COLO829 (cell line): ENCODE results near the gene CST3.
"Not testable (repeated sequence)": the region's sequence is repeated elsewhere in the genome, so short reads cannot be mapped to it uniquely, and the experiment has no call there.

Experiments
- DNase-seq: peaks from one replicate; pipeline ENCODE4 v3.0.0; 2012; ENCODE audit warnings: low spot score

CST3 gene

DNA sequence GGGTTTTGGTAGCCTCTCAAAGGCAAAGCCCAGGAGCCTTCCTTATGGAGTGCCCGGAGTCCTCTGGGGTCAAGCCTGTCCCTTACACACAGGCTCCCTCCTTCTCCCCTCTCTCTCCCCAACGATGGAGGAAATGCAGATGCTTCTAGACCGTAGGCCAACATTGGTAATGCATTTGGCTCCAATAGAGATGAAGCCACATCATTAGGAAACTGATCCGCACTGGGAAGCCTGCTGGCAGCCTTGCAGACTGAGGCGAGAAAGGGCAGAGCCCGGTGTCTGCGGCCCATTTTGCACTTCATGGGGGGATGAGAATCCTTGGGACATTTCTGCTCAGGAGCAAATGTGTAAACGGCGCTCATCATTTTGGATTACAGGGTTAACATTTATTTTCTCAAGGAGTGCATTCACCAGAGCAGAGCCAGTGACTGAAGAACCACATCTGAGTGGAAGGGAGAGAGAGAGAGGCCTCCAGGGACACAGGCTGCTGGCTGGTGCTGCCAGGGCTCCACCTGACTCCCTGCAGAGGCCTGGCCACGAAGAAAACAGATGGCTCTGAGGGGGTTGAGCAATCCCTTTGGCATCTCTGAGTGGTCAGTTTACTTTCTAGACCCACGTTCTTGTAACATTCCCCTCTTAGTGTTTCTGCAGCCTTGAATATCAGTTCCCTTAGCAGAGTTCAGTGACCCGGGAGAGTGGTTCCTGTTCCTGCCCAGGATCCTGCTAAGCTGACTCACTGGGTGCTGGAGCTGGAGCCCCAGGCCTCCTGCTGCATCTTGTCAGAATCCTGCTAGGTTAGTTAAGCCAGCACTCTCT lies 4.4 kb upstream of the CST3 start:
- no peak for DNase-seq

- DNase-seq, result no peak
These were observed 3.2 kb upstream of the CST3 start for GRCh38 chr20:23640671-23641667.

DNA sequence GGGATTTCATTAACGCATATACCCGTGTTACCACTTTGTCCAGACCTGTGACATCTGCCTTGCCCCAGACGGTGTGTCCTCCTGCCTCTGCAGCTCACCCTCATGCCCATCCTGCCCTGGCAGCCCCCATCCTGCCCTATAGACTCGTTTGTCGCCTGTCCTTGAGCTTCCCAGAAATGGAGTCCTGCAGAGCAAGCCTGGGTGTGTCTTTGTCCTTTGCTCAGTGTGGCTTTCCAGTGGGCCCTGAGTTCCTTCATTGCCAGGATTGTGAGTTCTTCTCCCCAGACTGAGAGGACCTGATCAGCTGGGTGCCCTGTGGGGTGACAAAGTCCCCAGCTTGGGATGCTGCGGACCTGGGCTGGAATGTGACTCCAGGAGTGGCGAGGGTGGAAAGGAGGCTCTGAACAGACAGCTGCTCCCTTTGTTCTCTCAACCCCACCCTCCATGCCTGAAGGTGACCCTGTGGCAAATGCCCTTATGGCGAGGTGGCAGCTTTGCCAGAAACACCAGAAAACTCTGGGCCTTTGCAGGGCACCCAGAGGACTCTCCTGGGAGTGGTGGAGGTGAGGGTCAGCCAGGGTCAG lies 2.4 kb upstream of the CST3 start:
- no peak for DNase-seq

- DNase-seq, result no peak
These were observed 1.8 kb upstream of the CST3 start for GRCh38 chr20:23639490-23639958.

- DNase-seq, result no peak
These were observed 554 bp upstream of the CST3 start for GRCh38 chr20:23638309-23638708.

GRCh38 chr20:23636908-23637281 lies 860 bp downstream of the CST3 start:
- DNase-seq, result no peak

GRCh38 chr20:23636182-23636907 lies 1.4 kb downstream of the CST3 start:
- no peak for DNase-seq

DNA sequence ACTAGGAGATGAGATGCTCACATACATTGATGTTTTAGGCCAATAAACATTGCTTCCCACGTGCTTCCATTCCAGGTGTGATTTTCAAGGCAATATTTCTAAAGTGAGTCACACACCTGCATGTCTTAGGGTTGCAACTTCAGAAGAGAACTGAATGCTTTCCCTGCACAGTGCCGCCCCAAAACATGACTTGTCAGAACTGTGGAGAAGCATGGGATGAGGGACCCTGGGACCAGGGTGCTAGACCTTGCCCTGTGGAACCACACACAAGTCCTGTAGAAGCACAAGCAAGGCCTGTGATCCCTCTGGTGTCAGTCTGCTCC lies 2.0 kb downstream of the CST3 start:
- DNase-seq, result not testable (repeated sequence)

DNA sequence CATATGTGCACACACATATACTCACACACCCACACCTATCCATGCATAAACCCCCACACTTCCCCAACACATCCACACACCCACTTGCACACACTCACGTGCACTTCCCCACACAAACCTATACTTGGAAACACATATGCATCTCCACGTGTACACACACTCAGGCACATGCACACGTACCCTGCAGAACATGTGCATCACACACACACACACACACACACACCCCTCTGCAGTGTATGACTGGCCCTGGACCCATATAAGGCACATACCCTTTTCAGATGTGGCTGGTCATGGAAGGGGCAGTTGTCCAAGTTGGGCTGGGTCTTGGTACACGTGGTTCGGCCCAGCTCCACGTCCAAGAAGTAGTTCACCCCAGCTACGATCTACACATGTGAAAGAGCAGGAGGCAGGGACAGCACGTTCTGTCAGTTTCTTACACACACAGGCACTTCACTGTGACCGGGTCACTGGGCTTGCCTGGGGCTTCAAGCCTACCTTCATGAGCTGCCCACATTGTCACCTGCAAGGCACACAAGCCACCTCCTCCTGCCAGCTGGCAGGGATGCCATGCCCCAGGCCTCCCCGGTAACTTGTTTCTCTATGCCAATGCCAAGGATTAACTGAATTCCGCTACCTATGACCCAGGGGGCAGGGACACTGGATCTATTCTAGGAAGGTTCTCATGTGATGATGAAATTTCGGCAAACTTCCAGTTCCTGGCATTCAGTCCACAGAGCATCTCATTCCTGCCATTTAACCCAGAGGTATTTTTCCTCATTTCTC lies 2.6 kb downstream of the CST3 start:
- DNase-seq, result no peak

DNA sequence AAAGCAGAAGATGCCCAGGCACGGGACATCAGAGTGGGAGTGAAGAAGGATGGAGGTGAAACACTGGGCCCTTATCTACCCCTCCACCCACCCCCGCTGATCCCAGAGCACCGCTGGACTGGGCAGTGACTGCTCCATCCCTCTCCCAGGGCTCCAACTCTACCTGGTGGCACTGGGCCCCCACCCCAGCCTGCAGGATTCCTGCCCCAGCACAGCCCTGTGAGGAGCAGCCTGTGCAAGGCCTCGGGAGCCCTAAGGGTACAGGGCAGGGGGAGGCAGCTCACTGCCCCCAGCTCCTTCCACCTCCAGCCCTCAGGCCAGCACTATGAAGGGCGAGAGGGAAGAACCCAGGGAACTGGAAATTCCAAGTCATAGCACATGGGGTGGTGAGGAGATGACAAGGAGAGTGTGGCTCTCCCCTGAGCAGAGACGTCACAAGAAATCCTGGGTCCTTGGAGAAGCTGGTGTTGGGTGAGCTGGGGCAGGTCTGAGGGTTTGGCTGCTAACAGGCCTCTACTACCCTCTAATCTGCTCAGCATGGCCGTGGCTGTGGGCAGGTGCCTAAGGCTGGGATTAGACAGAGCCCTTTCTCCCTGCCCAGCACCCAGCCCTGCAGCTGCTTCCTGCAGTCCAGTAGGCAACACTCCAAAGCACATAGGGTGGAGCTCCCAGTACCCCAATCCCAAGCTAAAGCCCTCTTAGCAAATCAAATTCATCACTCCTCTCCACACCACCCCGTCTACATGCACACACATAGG lies 3.5 kb downstream of the CST3 start:
- DNase-seq, result no peak

DNA sequence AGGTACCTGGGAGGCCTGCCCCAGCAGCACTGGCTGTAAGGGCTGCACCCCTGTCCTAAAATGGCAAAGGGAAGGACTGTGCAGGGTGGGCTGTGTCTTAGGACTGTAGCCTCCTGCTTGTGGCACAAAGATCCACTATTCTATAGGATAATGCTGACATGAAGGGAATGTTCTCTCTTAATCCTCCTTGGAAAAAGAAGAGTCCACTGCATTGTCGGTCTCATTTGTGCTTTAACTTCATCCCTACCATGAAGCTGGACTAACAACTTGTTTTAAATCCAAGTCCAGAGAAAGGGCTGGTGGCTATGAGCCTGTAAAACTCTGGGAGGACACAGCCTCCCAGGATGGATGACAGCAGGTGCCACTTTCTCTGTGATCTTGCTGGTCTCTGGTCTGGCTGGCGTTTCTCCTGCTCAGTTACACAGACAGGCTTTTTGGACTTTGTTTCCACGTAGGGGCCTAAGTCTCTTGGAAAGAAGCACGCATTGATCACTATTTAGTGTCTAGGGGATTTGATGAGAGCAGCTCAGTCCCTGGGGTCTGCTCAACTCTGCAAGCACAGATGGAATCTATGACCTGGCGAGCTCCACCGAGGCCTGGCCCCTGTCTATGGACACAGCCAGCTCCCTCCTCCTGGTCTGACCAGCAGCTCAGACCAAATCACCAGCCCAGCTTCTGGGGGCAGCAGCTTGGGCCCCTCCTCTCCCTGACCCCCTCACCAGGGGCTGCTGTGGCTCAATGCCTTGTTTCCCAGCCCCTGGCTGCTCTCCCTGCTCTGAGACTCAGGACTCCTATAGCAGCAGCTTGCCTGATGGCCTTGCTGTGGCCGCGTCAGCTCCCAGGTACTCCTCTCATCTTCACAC lies 4.8 kb downstream of the CST3 start:
- no peak for DNase-seq

DNA sequence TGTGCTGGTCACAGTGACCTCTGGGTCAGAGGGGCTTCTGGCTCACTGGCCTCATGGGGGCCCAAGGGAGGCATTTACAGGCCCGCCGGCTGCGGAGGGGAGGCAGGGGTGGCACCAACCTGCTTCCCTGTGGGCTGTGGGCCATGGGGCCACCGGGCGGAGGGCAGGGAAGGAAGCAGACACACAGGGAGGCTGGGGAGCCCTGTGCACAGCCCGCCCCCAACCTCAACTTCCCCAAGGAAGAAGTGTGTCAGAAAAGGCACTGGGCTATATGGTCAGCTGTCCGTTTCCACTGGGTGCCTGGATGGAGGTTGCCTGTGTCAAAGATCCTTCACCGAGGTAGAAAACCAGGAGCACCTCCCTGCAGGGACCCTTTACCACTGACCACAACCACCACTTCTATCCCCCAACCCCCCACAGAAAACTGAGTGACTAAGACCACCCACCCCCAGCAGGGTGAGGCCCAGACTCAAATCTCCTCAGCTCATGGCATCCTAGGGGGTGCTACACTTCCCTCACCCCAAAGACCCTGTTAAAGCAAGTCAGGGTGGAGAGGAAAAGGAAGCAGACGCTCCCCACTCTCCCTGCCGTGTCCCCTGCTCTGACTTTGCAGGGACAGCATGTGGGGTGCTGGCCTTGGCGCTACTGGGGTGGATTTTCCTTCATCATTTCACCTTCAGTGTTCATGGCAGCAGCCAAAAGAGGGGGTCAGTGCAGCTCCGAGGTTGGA lies 5.6 kb downstream of the CST3 start:
- DNase-seq, result no peak

DNA sequence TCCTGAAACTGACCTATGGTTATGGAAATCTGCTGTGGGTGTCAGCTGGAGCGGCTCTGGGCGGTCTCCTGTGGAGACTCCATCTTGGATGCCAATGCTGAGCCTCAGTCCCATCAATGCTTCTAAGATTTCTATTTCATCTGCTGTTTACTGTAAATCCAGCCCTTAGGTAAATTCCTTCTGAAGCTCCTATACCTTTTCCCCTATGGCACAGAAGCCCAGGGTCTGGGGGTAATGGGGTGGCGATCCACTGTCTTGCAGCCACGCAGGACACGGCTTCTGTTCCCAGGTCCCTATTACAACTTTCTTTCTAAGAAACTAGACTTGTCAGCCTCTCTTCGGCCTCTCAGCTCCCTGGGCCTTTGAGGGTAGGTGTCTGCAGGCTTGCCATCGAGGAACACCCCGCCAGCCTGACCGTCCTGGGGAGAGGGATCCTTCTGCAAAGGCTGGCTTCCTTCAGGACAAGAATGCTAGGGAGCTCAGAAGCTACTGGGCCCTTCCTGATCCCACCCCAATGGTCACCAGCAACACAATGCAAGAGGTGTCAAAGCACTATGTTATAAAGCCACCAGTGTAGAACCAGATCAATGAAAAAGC lies 6.4 kb downstream of the CST3 start:
- no peak for DNase-seq

DNA sequence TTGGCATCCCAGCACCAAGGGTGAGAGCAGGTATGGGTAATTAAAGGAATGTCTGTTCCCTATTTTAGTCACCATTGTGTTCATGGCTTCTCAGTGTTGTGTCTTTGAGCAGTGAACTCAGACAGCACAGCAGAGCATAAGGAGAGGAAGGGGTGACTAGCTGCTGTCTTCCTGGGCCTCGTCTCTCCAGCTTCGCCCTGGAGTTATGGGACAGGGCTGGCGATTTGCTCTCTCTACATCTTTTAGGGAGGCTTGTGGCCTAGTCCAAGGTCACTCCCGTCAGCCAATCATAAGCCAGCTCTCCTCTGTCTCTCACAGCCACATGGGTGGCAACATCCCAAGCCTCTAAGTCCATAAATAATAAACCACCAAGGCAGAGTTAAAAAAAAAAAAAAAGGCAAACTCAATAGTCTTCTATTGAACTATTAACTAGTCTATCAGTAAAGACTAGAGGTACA lies 7.3 kb downstream of the CST3 start:
- no peak for DNase-seq

GRCh38 chr20:23629542-23630391 lies 8.0 kb downstream of the CST3 start:
- DNase-seq, result no peak

GRCh38 chr20:23629017-23629541 lies 8.7 kb downstream of the CST3 start:
- no peak for DNase-seq

DNA sequence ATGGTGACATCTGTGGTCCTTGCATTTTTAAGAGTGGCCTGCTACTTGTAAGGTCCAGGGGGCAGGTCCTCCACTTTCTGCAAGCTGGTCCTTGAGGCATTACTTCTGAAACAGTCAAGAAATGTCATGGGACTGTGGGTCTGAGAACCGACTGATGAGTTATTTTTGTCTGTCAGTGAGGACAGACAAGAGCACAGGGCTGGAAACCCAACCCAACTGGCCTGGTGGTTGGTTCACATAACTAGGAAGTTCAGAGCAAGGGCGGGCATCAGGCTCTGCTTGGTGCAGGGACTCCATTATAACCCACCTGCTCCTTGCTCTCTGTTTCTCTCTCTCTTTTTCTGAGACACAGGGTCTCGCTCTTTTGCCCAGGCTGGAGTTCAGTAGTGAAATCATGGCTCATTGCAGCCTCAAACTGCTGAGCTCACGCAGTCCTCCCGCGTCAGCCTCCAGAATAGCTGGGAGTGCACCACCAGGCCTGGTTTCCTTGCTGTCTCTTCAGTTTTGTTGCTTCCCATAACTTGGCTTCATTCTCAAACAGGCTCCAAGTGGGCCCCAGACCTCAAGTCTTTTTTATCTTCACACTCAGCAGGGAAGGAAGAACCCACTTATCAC lies 9.2 kb downstream of the CST3 start:
- no peak for DNase-seq
